K562 (cell line): ENCODE measurements around the gene ZBTB8B. TPM values are rescaled to one million over a fixed set of nuclear protein-coding genes. Genes with fewer than 3 reads are reported as not detected.
A peak's percentile ranks its signal among the peaks of the same experiment; 100 is the strongest.

Experiments
- L3MBTL2 ChIP-seq: fragments of 450-650 bp; IDR thresholded peaks from 2 replicates; pipeline ENCODE4 v1.6.1; 2016; ENCODE audit warnings: mild to moderate bottlenecking, moderate library complexity
- MGA ChIP-seq: fragments of 450-650 bp; IDR thresholded peaks from 2 replicates; pipeline ENCODE4 v1.6.1; 2016; ENCODE audit warnings: mild to moderate bottlenecking, moderate library complexity
- polyA plus RNA-seq, 8 experiments: library from polyadenylated mRNA; depleted of rRNA in 4 of 8; stranded (reverse) in 5 of 8; unstranded in 3 of 8; fragments of >200 nt; fragmentation: Nextera tagmentation in 2 of 8; fragmentation: Illumina TruSeq in 1 of 8; extraction: Ambion mirVana in 2 of 8; extraction: Trizol in 1 of 8; gene quantifications; 2 replicates each; pipeline versions ENCODE4 v1.2.1 to v1.2.3, GENCODE V29; 2011 to 2014; ENCODE audit warnings: inconsistent platforms in 1 of 8, missing spikeins in 1 of 8
- total RNA-seq, 7 experiments: library from RNA; depleted of rRNA in 6 of 7; stranded (reverse); fragments of >200 nt in 6 of 7; fragmentation: Illumina TruSeq in 2 of 7; extraction: Trizol in 2 of 7; gene quantifications; 2 replicates each; pipeline versions ENCODE4 v1.2.1 to v1.2.3, GENCODE V29; 2011 to 2021; ENCODE audit warnings: low replicate concordance in 1 of 7

Gene ZBTB8B
- total and polyA plus RNA-seq, 9 of the 15 experiments (the other 6 are each of a cell fraction or from before 2014, with no cell fraction given), result not detected

GRCh38 chr1:32441467-32441866 is 23.4 kb upstream of the ZBTB8B start (continued):
- TF ChIP-seq MGA (0 out of 2 replicates have a peak, but pooled peaks have one; percentile 52), L3MBTL2 (peak; percentile 71; the same call in 1 of the 2 replicates)
